SK-N-SH (cell line): ENCODE measurements around the gene SLC26A8.

Experiments used
- CTCF ChIP-seq: fragments of 200-600 bp; sonication (generic); IDR thresholded peaks from 2 replicates; pipeline ENCODE4 v1.6.1; 2017; ENCODE audit warnings: antibody characterized with exemption, mild to moderate bottlenecking, moderate library complexity
- TCF12 ChIP-seq: IDR thresholded peaks from 2 replicates; pipeline ENCODE4 v1.4.0; 2012

- TF ChIP-seq CTCF (no peak), TCF12 (no peak)
Measured at GRCh38 chr6:36066817-36067216, 42.4 kb upstream of the SLC26A8 start.
